Activated CD4-positive, alpha-beta T cell treated with anti-CD3 and anti-CD28 coated beads for 36 hours (primary cell): ENCODE measurements around the gene NXPH2. TPM values are rescaled to one million over a fixed set of nuclear protein-coding genes. Genes with fewer than 3 reads are reported as not detected.

Source experiments
- ATAC-seq: fragments of 200-7000 bp; cut with Tn5 transposase; one replicate; pipeline ENCODE4 v1.10.0; 2021; ENCODE audit warnings: mild to moderate bottlenecking, moderate library complexity
- CTCF ChIA-PET: fragments of 350-600 bp; sonication (Branson Sonifier 250); formaldehyde crosslinking; loops from one replicate; lab custom pipeline; 2021; ENCODE audit warnings: antibody characterized with exemption; lab: Charles Lee
- POLR2A ChIA-PET: fragments of 350-600 bp; sonication (Branson Sonifier 250); formaldehyde crosslinking; loops from one replicate; lab custom pipeline; 2021; ENCODE audit warnings: antibody characterized with exemption, inconsistent platforms; lab: Charles Lee
- DNase-seq: peaks from one replicate; pipeline ENCODE4 v3.0.0-alpha.2; 2020
- H3K27ac Mint-ChIP-seq: one replicate; pipeline ENCODE4 v1.8.0; 2021; ENCODE audit warnings: mixed read lengths
- H3K27me3 Mint-ChIP-seq: one replicate; pipeline ENCODE4 v1.8.0; 2021; ENCODE audit warnings: mixed read lengths
- H3K36me3 Mint-ChIP-seq: one replicate; pipeline ENCODE4 v1.8.0; 2021; ENCODE audit warnings: low read depth, mixed read lengths
- H3K4me1 Mint-ChIP-seq: one replicate; pipeline ENCODE4 v1.8.0; 2021; ENCODE audit warnings: mixed read lengths
- H3K4me3 Mint-ChIP-seq: one replicate; pipeline ENCODE4 v1.8.0; 2021; ENCODE audit warnings: mild to moderate bottlenecking, moderate library complexity, mixed read lengths
- H3K9me3 Mint-ChIP-seq: one replicate; pipeline ENCODE4 v1.8.0; 2021; ENCODE audit warnings: low read depth, mixed read lengths
- intact Hi-C, 2 experiments: fragments of 100-400 bp; cut with DNase I in 1 of 2; cut with micrococcal nuclease in 1 of 2; formaldehyde crosslinking; loops; one replicate each; pipeline versions ENCODE4 v1.14.2 to v1.15.1; 2022 to 2024; cut with DNase I, micrococcal nuclease
- total RNA-seq, 2 experiments: library from RNA; stranded (reverse); gene quantifications; one replicate each; pipeline ENCODE4 v1.2.3, GENCODE V29; 2021

The NXPH2 gene
- total RNA-seq, 2 experiments from 2014 or later, result not detected

DNA sequence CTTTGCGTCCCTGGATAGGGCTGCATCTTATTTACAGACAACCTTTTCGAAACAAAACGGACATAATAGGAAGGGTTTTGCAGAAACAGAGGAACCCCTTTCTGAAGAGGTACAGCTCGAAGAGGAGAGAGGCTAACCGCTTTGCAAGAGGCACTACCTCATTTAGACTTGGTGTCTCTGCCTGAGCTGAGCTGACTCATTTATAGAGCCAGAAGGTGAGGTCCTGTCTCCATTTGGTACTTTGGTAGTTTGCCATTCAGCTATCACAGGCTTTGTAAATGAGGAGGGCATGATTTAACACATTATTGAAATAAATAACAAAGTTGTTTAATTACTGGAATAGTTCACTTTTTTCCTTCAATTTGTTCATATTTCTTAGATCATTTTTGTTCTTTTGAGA, 2.2 kb upstream of the NXPH2 start:
- ATAC-seq (no peak), DNase-seq (no peak)
- H3K4me1 Mint-ChIP-seq, result peaks cover 4% of the 10 kb centered on the region
- H3K27me3 Mint-ChIP-seq, result peaks cover 36% of the 10 kb centered on the region
- H3K4me3 Mint-ChIP-seq, result no peak overlapping the region
- no peaks in the 10 kb centered on the region for H3K36me3 Mint-ChIP-seq
- H3K27ac Mint-ChIP-seq, result no peak overlapping the region
- ChIA-PET POLR2A (no interaction called here), CTCF (no interaction called here)
- no peaks in the 10 kb centered on the region for H3K9me3 Mint-ChIP-seq
- intact Hi-C loops, result loop anchor here in 1 of 2 experiments (10.0 kb wide), 1 partner anchor 868 kb away; no protein-coding TSS in a partner anchor

DNA sequence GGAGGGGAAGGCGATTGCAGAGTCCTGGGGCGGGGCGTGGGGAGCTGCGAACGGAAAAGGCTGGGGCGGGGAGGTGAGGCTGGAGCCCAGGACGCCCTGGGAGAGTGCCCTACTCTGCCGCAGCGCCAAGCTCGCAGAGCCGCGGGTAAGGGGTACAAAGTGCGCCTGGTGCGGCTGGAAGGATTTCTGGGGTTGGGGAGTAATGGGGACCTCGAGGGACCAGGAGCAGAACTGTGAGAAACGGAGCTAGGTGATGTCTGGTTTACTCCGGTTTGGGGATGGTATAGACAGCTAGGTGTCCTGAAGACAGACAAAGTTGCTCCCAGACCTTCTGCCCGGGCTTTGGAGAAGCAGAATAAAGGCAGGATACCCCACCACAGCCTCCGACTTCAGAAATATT, 718 bp upstream of the NXPH2 start:
- POLR2A ChIA-PET, result no interaction called here
- Mint-ChIP-seq H3K4me1 (peaks cover 4% of the 10 kb centered on the region), H3K27ac (no peak overlapping the region), H3K36me3 (no peaks in the 10 kb centered on the region), H3K9me3 (no peaks in the 10 kb centered on the region), H3K4me3 (no peak overlapping the region), H3K27me3 (peaks cover 39% of the 10 kb centered on the region)
- DNase-seq (no peak), ATAC-seq (no peak)
- CTCF ChIA-PET, result interaction anchor here (0.6 kb wide), 1 partner anchor 77 kb away, joined by 3 read pairs; no protein-coding TSS in a partner anchor
- intact Hi-C loops, result loop anchor here in 1 of 2 experiments (10.0 kb wide), 1 partner anchor 866 kb away; no protein-coding TSS in a partner anchor

DNA sequence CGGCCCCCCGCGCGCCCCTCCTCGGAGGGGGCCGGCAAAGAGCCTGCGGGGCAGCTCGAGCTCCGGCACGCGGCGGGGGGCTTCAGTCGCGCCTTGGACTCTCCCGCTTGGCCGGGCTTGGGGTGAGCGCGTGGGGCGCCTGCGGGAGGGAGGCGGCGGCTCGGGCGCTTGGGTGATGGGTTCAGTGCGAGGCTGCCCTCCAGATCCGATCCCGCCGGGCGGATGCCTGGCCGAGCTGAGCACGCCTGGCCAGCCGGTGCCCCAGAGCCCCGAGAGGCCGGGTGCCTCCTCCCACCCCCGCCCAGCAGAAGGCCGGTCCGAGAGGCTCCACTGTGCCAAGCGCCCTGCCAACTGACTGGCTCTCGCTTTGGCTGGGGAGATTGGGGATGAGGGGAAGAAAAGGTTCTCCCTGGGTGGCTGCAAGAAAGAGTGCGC, 273 bp upstream of the NXPH2 start:
- POLR2A ChIA-PET, result no interaction called here
- CTCF ChIA-PET, result interaction anchor here (0.6 kb wide), 1 partner anchor 76 kb away, joined by 3 read pairs; no protein-coding TSS in a partner anchor
- peaks cover 4% of the 10 kb centered on the region for H3K4me1 Mint-ChIP-seq
- H3K27ac Mint-ChIP-seq, result no peak overlapping the region
- ATAC-seq (no peak), DNase-seq (no peak)
- peaks cover 39% of the 10 kb centered on the region for H3K27me3 Mint-ChIP-seq
- H3K4me3 Mint-ChIP-seq, result no peak overlapping the region
- no peaks in the 10 kb centered on the region for H3K9me3 Mint-ChIP-seq
- no peaks in the 10 kb centered on the region for H3K36me3 Mint-ChIP-seq
- intact Hi-C loops, result loop anchor here in 1 of 2 experiments (10.0 kb wide), 1 partner anchor 866 kb away; no protein-coding TSS in a partner anchor

DNA sequence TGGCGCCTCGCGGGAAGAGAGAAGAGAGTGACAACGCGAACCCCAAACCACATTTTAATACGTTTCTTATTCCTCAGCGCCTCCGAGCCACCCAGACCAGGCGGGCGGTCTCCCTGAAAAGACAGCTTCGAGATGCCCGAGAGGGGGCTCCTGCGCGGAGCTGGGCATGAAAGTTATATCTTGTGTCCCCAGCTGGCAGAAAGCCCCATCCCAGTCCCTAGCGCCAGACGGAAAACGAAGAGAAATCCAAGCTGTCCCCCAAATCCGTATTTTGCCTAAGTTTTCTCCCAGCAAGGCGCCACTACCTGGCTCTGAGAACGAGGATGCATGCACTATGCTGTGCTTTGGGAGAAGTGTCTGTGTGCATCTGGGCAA, 797 bp downstream of the NXPH2 start:
- no peak overlapping the region for H3K27ac Mint-ChIP-seq
- intact Hi-C loops, result no loop called here
- peaks cover 39% of the 10 kb centered on the region for H3K27me3 Mint-ChIP-seq
- H3K9me3 Mint-ChIP-seq, result no peaks in the 10 kb centered on the region
- POLR2A ChIA-PET, result no interaction called here
- H3K4me1 Mint-ChIP-seq, result peaks cover 4% of the 10 kb centered on the region
- DNase-seq, result no peak
- H3K4me3 Mint-ChIP-seq, result no peak overlapping the region
- CTCF ChIA-PET, result interaction anchor here (1.5 kb wide), 1 partner anchor 8 kb away, joined by 4 read pairs; no protein-coding TSS in a partner anchor
- H3K36me3 Mint-ChIP-seq, result no peaks in the 10 kb centered on the region
- ATAC-seq, result no peak

DNA sequence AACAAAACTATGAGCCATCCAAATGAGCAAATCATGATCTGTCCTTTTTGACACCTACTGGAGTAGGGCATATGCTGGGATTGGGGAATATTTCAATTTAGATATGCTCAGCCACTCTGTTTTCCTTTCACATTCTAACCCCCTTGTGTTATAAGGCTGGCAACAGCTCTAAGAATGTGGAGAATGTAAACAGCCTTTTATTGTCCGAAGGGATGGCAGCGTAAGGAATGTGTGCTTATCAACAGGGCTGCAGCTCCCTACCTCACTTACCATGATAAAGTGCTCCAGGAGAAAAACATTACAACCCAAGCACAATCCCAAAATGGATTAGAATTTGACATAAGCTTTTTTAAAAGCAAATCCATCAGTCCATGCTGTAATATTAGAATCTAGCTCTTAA, 2.2 kb downstream of the NXPH2 start:
- peaks cover 34% of the 10 kb centered on the region for H3K27me3 Mint-ChIP-seq
- H3K36me3 Mint-ChIP-seq, result no peaks in the 10 kb centered on the region
- ChIA-PET POLR2A (no interaction called here), CTCF (interaction anchor here (0.6 to 1.5 kb wide), 2 partner anchors 9 to 93 kb away, joined by 3 to 4 read pairs; no protein-coding TSS in a partner anchor)
- DNase-seq, result no peak
- peaks cover 4% of the 10 kb centered on the region for H3K4me1 Mint-ChIP-seq
- no peak for ATAC-seq
- H3K4me3 Mint-ChIP-seq, result no peak overlapping the region
- no peak overlapping the region for H3K27ac Mint-ChIP-seq
- no peaks in the 10 kb centered on the region for H3K9me3 Mint-ChIP-seq
- intact Hi-C loops, result no loop called here

DNA sequence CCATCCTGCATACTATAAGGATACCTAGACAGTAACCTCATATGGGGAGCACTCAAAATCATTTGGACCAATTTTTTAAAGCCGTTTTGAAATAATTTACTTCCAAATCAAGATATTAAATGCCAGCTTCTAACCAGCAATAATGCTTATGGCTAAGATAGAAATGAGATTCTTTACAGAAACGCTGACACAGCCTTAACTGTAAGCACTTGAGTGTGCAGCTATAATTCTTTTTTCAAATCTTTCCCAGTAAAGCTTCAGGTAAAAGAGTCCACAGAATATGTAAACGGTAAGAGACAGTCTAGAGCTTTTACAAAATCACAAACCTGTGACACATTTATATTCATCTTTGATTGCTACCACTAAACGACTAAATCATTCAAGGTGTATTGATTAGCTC, 4.5 kb downstream of the NXPH2 start:
- ATAC-seq (no peak), DNase-seq (no peak)
- Mint-ChIP-seq H3K27me3 (peaks cover 21% of the 10 kb centered on the region), H3K9me3 (no peaks in the 10 kb centered on the region), H3K27ac (no peak overlapping the region), H3K4me3 (no peak overlapping the region), H3K36me3 (no peaks in the 10 kb centered on the region), H3K4me1 (peaks cover 4% of the 10 kb centered on the region)
- intact Hi-C loops, result no loop called here
- ChIA-PET CTCF (no interaction called here), POLR2A (no interaction called here)

DNA sequence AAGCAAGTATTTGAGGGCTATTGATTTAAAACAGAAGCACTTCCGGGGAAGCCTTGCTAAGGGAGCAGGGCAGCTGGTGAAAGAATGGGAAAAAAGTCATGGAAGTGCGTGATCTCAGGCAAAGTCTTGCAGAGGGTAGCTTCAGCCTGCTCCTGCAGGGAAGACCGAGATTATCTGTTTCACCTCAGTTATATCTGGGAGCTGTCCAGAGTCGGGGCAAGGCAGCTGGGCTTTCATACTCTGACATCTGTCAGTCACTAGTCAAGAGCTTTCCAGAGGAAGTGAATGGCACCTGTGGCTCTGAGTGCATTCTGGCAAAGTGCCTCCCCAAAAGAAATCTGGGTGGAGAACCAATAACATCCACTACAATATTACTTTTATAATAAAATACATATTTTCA, 8.7 kb downstream of the NXPH2 start:
- DNase-seq (no peak), ATAC-seq (no peak)
- no peaks in the 10 kb centered on the region for H3K36me3 Mint-ChIP-seq
- intact Hi-C loops, result no loop called here
- no peak overlapping the region for H3K4me3 Mint-ChIP-seq
- H3K27ac Mint-ChIP-seq, result no peak overlapping the region
- H3K27me3 Mint-ChIP-seq, result peaks cover 9% of the 10 kb centered on the region
- CTCF ChIA-PET, result no interaction called here
- H3K9me3 Mint-ChIP-seq, result no peaks in the 10 kb centered on the region
- no peaks in the 10 kb centered on the region for H3K4me1 Mint-ChIP-seq
- POLR2A ChIA-PET, result no interaction called here

DNA sequence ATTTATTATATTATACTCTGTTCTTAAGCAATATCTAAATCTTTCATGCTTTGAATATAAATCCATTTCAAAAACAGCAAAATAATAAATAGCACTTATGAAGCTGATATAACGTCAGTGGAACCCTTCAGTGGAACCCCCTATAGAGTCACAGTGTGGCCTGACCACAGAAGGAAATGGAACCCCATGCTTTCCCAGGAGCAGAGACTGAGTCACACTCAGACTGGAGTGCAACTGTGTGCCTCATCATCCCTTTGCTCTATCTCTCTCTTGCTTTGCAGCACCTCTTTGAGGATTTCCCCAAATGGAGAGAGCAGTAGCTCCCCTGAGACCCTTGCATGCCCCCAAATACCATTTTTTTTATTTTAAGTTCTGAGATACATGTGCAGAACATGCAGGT, 13.1 kb downstream of the NXPH2 start:
- H3K4me1 Mint-ChIP-seq, result no peaks in the 10 kb centered on the region
- no peak overlapping the region for H3K27ac Mint-ChIP-seq
- intact Hi-C loops, result no loop called here
- H3K36me3 Mint-ChIP-seq, result no peaks in the 10 kb centered on the region
- no peak overlapping the region for H3K4me3 Mint-ChIP-seq
- H3K27me3 Mint-ChIP-seq, result peaks cover 8% of the 10 kb centered on the region
- ATAC-seq (no peak), DNase-seq (no peak)
- ChIA-PET CTCF (interaction anchor here (1.3 kb wide), 1 partner anchor 20 kb away, joined by 3 read pairs; no protein-coding TSS in a partner anchor), POLR2A (no interaction called here)
- no peaks in the 10 kb centered on the region for H3K9me3 Mint-ChIP-seq

DNA sequence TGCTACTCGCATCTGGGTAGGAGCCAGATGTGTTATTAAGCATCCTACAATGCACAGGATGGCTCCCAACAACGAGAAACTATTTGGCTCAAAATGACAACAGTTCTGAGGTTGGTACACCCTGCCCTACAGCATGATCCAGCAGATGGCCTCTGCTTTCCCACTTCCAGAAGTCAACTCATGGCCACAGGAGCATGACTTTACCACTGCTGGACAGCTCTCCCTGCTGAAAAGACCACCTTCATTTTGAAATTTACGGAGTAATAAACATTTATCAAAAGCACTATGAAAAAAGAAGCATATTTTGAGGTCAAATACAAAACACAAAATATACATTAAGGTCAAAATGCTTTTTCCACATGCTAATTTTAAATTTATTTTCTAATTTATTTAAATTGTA, 13.7 kb downstream of the NXPH2 start:
- POLR2A ChIA-PET, result no interaction called here
- no peak overlapping the region for H3K27ac Mint-ChIP-seq
- ATAC-seq, result no peak

DNA sequence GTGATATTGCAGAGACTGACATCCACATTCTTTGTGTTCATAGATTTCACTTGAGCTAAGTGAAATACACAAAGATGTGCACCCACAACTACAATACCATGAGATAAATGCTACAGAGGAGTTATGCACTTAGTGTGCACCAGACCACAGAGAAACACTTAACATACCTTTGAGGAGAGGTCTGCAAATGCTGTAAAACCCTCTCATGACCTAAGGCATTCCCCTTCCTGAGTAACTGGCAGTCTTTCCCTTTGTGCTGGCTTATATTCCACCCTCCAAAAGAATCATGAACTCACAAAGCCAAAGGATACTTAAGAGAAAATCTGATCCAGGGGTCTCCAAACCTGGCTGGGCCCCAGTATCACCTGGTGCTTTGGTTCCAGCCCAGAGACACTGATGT, 16.2 kb downstream of the NXPH2 start:
- Mint-ChIP-seq H3K4me3 (no peak overlapping the region), H3K27me3 (peaks cover 9% of the 10 kb centered on the region), H3K4me1 (no peaks in the 10 kb centered on the region), H3K36me3 (no peaks in the 10 kb centered on the region), H3K27ac (no peak overlapping the region), H3K9me3 (no peaks in the 10 kb centered on the region)
- ATAC-seq (no peak), DNase-seq (no peak)
- ChIA-PET POLR2A (no interaction called here), CTCF (no interaction called here)
- intact Hi-C loops, result no loop called here

More for the DNA sequence above, 13.7 kb downstream of the NXPH2 start:
- Mint-ChIP-seq H3K27me3 (peaks cover 8% of the 10 kb centered on the region), H3K36me3 (no peaks in the 10 kb centered on the region), H3K9me3 (no peaks in the 10 kb centered on the region), H3K4me1 (no peaks in the 10 kb centered on the region), H3K4me3 (no peak overlapping the region)
- CTCF ChIA-PET, result no interaction called here
- intact Hi-C loops, result no loop called here
- DNase-seq, result no peak

DNA sequence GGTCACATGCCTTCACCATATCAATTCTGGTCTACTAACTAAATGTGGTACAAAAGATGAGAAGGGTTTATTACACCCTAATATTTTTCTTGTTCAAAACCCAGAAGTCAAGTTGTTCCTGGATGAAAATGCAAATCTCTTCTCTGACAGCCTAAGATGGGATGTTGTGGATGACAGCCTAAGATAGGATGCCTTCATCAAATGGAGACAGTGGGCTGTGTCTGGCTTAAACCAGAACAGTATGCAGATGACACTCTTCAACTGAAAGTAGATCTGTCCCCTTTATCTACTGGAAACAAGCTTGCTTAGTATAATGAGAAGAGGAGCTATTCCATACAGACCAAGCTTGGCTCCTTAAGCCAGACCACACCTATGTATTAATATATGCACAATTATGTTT, 17.7 kb downstream of the NXPH2 start:
- H3K27ac Mint-ChIP-seq, result no peak overlapping the region
- no peaks in the 10 kb centered on the region for H3K36me3 Mint-ChIP-seq
- ATAC-seq, result no peak
- CTCF ChIA-PET, result no interaction called here
- intact Hi-C loops, result no loop called here
- no peaks in the 10 kb centered on the region for H3K9me3 Mint-ChIP-seq
- DNase-seq, result no peak
- H3K4me3 Mint-ChIP-seq, result no peak overlapping the region
- no peaks in the 10 kb centered on the region for H3K4me1 Mint-ChIP-seq
- H3K27me3 Mint-ChIP-seq, result peaks cover 7% of the 10 kb centered on the region
- POLR2A ChIA-PET, result no interaction called here

DNA sequence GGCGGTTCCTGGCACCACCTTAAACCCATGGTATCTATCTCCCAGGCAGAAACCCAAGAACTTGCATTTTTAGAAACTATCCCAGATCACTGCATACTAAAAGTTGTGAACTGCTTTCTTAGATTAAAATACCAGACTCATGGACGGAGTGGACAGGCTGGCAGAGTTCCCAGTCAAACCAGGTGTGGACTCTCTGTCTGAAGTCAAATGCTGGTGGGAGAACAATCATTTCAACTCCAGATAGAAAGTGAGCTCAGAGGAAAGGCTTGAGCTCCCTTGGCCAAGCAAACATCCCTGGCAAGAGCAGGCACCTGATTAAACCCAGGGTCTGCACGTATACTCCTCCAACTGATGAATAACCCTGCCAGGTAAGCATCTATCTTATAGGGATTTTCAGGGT, 19.5 kb downstream of the NXPH2 start:
- ATAC-seq, result no peak
- no peak overlapping the region for H3K27ac Mint-ChIP-seq
- no peak for DNase-seq
- no peaks in the 10 kb centered on the region for H3K9me3 Mint-ChIP-seq
- peaks cover 7% of the 10 kb centered on the region for H3K27me3 Mint-ChIP-seq
- CTCF ChIA-PET, result no interaction called here
- H3K36me3 Mint-ChIP-seq, result no peaks in the 10 kb centered on the region
- intact Hi-C loops, result no loop called here
- no peaks in the 10 kb centered on the region for H3K4me1 Mint-ChIP-seq
- POLR2A ChIA-PET, result no interaction called here
- no peak overlapping the region for H3K4me3 Mint-ChIP-seq
